Hematopoietic multipotent progenitor cell treated with erythropoietin and hydrocortisone succinate and interleukin-3 and kit ligand, for 6 days (in vitro differentiated cells): ENCODE measurements around the gene XYLT1.
A peak's percentile ranks its signal among the peaks of the same experiment; 100 is the strongest.
"Not testable (repeated sequence)": the region's sequence is repeated elsewhere in the genome, so short reads cannot be mapped to it uniquely, and the experiment has no call there.

Experiments used
- DNase-seq: peaks from one replicate; pipeline ENCODE4 v3.0.0-alpha.2; 2015

XYLT1 gene

DNA sequence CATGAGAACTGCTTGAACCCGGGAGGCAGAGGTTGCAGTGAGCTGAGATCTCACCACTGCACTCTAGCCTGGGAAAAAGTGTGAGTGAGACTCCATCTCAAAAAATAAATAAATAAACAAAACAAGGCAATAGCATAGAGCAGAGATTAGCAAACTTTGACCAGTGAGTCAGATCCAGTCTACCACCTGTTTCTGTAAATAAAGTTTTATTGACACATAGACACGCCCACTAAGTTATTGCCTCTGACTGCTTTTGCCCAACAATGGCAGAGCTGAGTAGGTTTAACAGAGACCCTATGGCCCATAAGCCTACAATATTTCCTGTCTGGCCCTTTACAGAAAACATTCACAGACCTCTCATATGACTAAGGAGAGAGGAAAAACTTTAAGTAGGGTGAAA, 44.3 kb downstream of the XYLT1 start:
- DNase-seq = no peak

DNA sequence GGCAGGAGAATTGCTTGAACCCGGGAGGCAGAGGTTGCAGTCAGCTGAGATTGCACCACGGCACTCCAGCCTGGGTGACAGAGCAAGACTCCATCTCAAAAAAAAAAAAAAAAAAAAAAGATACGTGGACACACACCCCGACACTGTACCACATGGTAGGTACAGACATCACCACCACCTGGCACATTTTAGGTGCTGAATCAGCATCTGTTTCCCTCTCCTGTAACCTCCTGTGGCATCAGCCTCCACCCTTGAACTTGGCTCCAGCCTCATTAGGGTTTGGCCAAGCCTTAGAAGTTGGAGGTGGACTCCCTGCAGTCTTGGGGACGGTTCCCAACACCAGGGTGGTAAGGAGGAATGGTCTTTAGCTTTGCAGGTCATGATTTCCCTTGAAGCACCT, 46.0 kb downstream of the XYLT1 start:
- no peak for DNase-seq

DNA sequence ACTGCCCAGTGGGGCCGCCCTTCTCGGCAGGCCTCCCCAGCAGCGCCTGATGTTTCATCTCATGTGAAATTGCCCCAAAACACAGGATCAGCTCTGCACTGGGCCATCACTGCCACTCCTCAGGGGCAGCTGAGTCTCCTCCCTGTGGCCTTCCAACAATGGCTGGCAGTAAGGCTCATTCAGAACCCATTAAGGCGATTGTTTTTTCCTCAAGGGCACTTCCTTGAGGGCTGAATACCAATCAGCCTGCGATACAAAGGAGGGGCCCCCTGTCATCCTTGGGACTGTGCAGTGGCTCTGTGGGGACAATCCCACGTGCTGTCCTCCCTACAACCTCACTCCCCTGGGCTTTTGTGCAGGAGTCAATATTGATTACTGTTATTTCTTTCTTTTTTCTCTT, 47.5 kb downstream of the XYLT1 start:
- no peak for DNase-seq

DNA sequence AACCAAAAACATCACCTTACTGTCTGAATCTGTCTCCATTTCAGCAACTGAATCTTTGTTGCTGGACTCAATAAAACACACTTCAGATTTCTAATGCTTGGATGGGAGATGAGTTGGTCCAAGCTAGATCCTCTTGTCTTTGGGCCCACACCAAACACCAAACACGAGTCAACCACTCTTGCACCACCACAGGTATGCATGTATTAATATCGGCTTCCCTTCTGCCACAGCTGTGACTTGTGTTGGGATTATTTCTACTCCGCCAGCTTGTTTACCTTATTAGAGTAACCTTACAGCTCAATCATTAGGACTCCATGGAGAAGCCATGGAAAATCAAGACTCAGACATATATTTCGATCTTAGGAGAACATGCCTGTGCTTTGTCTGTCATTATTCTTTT, 49.9 kb downstream of the XYLT1 start:
- DNase-seq = no peak

DNA sequence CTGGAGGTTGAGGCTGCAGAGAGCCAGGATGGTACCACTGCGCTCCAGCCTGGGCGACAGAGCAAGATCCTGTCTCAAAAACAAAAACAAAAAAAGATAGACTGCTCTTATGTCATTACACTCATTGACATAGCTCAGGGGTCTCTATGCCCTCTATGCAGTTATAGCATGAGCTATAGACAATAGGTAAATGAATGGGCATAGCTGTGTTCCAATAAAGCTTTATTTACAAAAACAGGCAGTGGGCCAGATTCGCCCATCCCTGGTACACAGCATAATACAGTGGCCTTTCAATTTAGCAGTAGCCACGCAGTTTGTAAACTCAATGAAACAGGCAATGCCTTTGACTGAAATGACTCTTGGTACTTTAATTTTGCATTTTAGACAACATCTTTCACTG, 51.5 kb downstream of the XYLT1 start:
- DNase-seq = no peak

DNA sequence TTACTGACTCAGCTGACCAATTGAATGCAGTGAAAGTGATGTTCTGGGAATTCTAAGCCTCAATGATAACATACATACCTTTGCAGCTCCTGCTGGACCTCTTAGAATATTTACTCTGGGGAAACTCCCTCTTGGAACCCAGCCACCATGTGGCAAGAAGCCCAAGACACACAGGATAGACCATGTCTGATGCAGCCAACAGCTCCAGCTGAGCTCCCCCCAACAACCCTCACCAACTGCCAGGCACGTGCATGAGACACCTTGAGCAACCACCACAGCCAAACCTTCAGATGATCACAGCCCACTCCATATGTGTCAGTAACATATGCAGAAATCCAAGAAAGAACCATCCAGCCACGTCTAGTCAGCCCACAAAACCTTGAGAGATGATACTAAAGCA, 53.0 kb downstream of the XYLT1 start:
- DNase-seq = no peak

DNA sequence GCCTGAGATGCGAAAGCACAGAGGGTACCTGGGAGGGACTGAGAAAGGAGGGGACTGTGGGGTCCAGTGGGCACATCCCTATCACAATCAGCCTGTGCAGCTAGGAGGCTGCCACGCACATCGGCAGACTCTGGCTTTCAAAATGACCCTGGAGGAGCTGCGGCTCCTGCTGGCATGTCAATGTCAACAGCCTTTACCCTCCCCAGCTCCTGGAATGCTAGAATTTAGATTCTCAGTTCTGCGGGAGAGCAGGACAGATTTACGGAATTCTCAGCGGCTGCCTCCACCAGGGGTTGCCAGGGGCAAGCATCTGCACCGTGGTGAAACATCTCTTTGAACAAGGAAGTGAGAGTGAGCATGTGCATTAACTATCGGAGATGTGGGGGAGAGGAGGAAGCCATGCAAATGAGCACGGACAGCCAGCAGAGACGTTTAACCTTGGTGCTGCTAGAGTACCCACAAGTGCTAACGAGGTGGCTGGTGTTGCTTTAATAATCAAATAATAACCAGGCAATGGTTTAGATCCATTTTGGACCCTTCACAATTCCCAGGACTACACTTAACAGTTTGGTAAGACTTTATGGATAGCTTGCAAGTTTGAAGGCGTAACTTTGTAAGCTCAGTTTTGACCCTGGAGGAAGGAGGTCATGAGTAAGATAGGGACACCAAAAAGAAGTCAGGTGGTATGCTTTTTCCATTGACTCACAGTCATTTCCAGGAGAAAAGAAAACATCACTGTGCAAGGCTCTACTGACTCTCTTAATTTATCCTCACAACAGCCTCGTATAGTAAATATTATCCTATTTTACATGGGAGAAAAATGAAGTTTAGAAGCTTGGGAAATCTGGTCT, 54.1 kb downstream of the XYLT1 start:
- peak; percentile 71 for DNase-seq

DNA sequence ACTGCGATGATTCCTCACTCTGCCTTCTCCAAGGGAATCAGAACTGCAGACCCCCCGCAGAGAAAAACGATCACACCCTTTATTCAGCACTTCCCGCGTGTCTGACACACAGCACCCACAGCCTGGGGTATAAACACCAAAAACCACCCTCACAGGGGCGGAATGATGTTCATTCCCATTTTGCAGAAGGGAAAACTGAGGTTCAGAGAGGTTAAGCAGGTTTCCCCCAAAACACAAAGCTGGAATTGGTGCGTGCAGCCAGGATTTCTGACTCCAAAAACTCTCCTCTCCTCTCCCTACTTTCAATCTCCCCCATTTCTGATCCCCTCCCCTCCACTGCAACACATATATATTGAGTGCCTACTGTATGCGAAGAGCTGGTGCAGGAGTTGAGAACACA, 55.8 kb downstream of the XYLT1 start:
- DNase-seq = no peak

DNA sequence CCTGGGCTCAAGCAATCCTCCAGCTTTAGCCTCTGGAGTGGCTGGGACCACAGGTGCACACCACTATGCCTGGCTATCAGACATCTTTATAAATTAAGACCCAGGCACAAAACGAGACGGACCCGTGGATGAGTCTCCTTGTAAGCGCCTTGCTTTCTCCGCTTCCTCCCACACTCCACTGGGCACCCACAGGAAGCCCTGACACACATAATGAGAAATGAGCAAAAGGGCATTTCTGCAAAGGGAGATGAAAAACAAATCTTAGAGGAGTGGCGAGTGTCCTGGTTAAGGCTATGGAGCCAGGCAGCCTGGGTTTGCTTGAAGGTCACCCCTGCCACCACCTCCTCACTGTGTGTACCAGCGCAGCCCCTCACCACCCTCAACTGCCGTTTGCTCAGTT, 56.3 kb downstream of the XYLT1 start:
- DNase-seq = no peak

DNA sequence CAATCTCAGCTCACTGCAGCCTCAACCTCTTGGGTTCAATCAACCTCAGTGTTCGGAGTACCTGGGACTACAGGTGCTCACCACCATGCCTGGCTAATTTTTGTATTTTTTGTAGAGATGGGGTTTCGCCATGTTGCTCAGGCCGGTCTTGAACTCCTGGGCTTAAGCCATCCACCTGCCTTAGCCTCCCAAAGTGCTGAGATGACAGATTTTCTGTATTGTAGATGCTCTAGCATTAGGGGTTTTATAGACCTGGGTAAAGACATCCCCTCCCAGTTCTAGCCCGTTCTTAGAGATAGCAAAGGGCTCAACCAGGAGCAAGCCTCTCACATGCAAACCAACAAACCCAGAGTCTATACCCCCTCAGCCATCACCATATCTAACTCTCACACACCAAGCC, 57.3 kb downstream of the XYLT1 start:
- no peak for DNase-seq

DNA sequence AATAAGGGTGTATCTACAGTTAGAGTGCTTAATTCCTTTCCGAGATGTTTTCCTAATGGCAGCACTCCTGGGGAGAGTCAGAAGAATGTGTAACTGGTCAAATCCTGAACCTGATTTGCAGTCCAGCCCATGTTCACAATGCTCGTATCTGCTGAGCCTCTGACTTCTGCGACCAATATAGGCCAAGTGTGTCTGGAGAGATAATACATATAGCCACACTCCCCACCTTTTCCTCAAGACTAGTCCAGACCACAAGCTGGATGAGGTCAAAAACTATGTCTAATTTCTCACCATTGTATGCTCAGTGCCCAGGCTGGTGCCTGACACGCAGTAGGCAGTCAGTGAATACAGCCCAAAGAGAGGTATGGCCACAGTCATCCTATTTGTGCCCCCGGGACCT, 58.0 kb downstream of the XYLT1 start:
- peak; percentile 56 for DNase-seq

DNA sequence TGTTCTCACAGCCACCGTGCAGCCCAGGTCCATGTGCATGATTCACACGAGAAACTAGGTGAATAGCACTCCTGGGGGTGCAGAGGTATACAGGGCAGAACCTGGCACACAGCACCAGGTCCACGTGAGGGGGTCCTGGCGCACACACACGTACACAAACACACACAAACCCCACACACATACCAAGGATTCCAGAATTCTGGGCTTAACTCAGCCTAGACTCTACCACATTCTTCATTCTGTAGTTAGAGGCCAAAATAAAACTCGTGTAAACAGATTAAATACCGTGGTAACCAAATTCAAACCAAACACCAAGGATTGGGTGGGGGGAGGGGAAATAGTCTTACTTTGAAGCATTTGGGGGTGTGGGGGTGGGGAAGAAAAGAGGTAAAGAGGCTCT, 58.5 kb downstream of the XYLT1 start:
- DNase-seq = no peak

DNA sequence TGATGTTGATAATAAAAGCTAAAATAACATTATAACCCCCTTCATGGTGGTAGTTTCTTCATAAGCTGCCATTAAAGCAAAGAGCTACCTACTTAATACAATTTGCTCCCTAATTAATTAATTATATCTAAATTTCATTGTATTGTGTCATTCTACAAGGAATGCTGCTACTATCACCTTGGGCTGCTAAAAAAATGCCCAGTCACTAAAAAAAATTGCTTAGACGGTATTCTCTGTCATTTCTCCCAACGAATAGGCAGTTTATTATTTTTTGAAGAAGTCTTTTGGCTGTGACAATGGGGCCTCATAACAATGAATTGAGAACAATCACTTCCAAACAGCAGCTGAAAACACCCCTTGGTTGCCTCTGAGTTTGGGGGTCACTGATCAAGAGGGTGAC, 59.5 kb downstream of the XYLT1 start:
- DNase-seq = no peak

DNA sequence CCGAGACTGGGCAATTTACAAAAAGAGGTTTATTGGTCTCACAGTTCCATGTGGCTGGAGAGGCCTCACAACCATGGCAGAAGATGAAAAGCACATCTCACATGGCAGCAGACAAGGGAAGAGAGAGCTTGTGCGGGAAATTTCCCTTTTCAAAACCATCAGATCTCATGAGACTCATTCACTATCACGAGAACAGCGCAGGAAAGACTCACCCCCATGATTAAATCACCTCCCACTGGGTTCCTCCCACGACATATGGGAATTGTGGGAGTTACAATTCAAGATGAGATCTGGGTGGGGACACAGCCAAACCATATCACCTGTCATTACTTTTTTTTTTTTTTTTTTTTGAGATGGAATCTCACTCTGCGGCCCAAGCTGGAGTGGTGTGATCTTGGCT, 60.4 kb downstream of the XYLT1 start:
- DNase-seq = not testable (repeated sequence)

DNA sequence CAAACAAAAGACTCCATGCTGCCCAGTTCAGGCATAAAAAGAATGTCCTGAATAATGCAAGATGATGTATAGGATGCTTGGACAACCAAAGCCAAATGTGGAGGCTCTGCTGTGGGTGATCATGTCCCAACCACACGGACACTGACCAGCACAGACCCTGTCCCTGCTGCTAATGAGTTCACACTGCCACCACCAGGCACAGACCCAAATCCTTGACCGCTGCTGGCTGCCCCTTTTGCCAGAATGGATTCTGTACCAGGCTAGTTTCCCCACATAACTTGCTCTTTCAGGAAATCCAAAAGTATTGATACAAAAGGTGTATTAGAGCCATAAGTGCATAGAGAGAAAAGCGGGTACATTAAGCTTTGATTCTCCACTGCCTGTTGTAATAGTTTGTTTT, 60.9 kb downstream of the XYLT1 start:
- DNase-seq = no peak

DNA sequence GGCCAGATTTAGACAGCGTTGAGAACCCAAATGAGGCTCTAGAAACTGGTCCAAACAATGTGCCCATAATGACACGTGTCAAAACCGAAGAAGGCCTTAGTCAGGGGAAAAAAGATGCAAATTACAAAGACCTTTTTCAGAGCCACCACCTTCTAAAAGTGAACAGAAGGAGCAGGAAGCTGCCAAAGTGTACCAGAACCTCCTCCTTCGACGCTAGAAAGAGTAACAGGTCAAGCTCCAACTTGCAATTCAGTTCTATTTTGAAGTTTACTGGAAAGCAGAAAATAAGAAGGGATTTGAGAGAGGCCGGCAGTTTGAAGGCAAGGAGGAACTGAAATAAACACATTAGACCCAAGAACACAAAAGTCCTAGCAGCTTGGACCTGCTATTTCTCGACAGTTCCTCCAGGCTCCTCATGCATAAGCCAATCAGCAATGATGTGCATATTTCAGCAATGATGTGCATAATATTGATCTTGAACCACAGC, 61.8 kb downstream of the XYLT1 start:
- no peak for DNase-seq

DNA sequence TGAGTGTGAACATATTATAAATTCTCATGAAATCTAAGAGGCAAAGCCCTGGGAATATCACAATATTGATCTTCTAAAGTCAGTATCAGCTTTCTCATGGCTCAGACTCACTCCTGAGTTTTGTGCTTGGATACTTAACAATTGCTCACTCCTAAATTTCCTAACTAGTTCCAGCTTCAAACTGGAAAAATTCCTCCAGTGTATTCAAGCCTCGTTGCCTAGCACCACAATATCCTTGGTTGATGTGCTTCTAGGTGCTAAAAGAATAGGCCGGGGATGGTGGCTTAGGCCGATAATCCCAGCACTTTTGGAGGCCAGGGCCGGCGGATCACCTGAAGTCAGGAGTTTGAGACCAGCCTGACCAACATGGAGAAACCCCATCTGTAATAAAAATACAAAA, 62.5 kb downstream of the XYLT1 start:
- DNase-seq = no peak

DNA sequence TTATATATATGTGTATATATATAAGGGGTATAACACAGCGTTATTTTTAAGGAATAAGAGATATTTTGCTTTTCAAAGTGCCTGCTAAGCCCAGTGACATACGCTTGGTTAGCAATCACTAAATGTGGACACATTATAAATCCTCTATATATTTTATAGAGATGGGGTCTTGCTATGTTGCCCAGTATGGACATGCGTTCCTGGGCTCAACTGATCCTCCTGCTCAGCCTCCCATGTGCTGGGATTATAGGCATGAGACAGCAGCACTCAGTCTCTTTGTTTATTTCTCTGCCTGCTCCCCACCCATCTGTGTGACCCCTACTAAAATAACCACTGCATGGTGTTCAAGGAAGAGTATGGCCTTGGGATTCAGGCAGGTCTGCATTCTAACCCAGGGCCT, 63.4 kb downstream of the XYLT1 start:
- DNase-seq = no peak

DNA sequence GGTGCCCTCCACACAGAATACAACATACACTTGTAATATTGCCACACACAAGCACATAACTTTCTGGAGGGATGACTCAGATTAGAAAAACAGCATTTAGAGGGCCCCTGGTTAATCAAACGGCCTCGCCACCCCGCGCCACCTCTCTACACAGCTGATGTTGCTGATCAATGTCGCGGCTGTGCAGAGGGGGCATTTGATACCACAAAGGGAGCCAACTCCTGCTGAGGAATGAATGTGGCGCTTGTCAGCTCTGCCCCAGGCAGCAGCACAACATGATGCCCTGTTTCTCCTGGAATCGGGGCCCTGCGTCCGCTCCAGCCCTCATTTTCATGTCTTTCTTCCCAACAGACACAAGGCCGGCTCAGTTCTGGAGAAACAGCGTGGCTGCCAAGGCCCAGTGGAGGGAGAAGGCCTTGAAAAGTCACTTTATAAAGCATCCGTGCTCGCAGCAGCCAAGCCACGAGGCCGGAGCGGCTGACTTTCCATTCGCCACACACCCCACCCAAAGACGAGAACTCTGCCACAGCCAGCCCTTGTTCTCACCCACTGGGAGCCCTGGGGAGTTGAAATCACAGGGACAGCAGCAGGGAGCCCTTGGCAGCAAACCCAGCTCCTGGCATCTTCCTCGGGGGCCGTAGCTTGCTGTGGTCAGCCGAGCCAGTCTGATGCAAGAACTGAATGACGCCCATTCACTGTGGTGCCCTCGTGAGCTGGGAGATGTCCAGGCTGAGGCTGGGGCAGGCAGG, 65.6 kb downstream of the XYLT1 start:
- no peak for DNase-seq

DNA sequence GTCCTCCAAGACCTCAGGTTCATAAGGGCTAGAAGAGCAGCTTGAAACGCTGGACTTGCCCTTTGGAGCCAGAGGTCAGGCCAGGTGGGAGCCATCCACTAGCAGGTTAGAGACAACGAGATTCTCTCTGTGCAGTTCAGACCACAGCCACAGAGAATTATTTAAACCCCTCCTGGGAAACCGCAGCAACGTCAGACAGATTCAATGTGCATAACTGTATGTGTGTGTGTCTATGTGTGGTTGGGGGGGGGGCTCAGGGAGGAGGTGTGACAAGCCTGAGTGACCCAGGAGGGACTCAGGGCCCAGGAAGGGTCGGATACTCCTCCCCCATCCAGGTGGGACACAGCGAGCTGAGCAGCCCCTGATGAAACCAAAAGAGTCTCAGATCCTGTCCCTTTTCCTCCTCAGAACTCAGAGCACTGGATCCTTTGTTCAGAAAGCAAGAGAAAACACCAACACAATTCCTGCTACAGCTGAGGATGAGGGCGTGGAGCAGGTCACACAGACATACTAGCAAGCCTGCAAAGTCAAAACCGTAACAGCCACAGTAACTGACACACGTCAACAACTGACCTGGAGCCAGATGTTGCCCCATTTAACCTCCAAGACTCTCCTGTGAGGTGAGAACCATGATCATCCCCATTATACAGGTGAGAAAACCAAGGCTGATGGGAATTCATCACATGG, 66.8 kb downstream of the XYLT1 start:
- DNase-seq = no peak

DNA sequence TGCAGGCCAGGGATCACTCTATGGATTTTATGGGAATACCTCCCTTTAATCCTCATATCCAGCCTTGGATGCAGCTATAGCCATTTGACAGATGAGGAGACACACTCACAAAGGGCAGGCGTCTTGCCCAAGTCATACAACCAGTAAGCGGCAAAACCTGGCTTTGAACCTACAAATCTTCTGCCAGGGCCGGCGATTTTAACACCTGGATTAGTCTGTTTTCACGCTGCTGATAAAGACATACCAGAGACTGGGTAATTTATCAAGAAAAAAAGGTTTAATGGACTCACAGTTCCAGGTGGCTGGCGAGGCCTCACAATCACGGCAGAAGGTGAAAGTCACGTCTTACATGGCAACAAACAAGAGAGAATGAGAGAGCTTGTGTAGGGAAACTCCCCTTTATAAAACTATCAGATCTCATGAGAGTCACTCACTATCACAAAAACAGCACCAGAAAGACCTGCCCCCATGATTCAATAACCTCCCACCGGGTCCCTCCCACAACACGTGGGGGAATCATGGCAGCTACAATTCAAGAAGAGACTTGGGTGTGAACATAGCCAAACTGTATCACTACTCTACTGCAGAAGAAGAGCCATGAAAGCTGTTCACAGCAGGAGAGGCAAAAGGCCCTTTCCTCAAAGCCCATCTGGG, 67.5 kb downstream of the XYLT1 start:
- no peak for DNase-seq

DNA sequence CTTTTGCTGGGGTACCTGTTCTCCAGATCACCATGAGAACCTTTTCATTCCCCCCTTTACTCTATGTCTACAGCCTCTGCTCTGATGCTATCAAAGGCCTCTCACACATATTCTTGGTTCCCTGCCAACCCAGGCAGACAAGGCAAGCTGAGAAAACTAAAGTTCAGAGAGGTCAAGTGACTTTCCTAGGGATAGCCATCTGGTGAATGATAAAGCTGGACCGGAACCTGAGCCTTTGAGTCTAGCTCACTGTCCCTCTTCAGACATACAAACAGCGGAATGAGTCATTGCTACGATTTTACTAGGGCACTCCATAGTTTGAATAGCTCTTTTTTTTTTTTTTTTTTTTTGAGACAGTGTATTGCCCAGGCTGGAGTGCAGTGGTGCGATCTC, 73.3 kb downstream of the XYLT1 start:
- peak; percentile 87 for DNase-seq
